Transverse colon (tissue), 4 donors: ENCODE results near the gene VSNL1. TPM values are rescaled to one million over a fixed set of nuclear protein-coding genes. Genes with fewer than 3 reads are reported as not detected.

Source experiments
- DNase-seq: peaks from one replicate; pipeline ENCODE4 v3.0.0-alpha.2; 2019
- H3K27ac ChIP-seq, 4 donors: fragments of 200-600 bp; sonication (generic); 2 replicates each; pipeline ENCODE4 v1.5.1; 2016 to 2018; ENCODE audit warnings: inconsistent platforms in 4 of 4
- H3K27me3 ChIP-seq: fragments of 200-600 bp; sonication (generic); 2 replicates; pipeline ENCODE4 v1.5.1; 2017; ENCODE audit warnings: inconsistent platforms
- H3K36me3 ChIP-seq, 4 donors: fragments of 200-600 bp; sonication (generic); 2 replicates each; pipeline ENCODE4 v1.5.1; 2017 to 2019; ENCODE audit warnings: inconsistent platforms in 4 of 4
- H3K4me1 ChIP-seq, 4 donors: fragments of 200-600 bp; sonication (generic); 2 replicates each; pipeline ENCODE4 v1.5.1; 2017 to 2020; ENCODE audit warnings: inconsistent platforms in 4 of 4
- H3K4me3 ChIP-seq, 4 donors: fragments of 200-600 bp; sonication (generic); 1 replicate in 1 of 4; 2 replicates in 3 of 4; pipeline versions ENCODE4 v1.5.1 to v1.6.1; 2017 to 2019; ENCODE audit warnings: inconsistent platforms in 4 of 4
- H3K9me3 ChIP-seq, 2 donors: fragments of 200-600 bp; sonication (generic); 2 replicates each; pipeline ENCODE4 v1.5.1; 2017 to 2019; ENCODE audit warnings: inconsistent platforms in 2 of 2
- CTCF ChIP-seq, 5 experiments: fragments of 200-600 bp in 3 of 5; fragments of 450-650 bp in 2 of 5; sonication (generic) in 3 of 5; IDR thresholded peaks; 1 replicate in 2 of 5; 2 replicates in 3 of 5; pipeline ENCODE4 v1.5.1; 2016 to 2017; ENCODE audit warnings: antibody characterized with exemption in 5 of 5, inconsistent platforms in 3 of 5, mild to moderate bottlenecking in 2 of 5, moderate library complexity in 1 of 5
- EP300 ChIP-seq: sonication (generic); formaldehyde crosslinking; IDR thresholded peaks from one replicate; pipeline ENCODE4 v1.6.1; 2017; ENCODE audit warnings: antibody characterized with exemption, low read depth
- POLR2A ChIP-seq: fragments of 450-650 bp; IDR thresholded peaks from one replicate; pipeline ENCODE4 v1.6.1; 2016; ENCODE audit warnings: antibody characterized with exemption, mild to moderate bottlenecking, moderate library complexity
- POLR2AphosphoS5 ChIP-seq, 3 donors: sonication (generic); formaldehyde crosslinking; IDR thresholded peaks; one replicate each; pipeline ENCODE4 v1.6.1; 2016; ENCODE audit warnings: antibody characterized with exemption in 3 of 3
- WGBS, 2 donors: methylation state at CpG; one replicate each; pipeline ENCODE4 v1.1.5; 2018; ENCODE audit warnings: low coverage in 1 of 2; 5-methylcytosine and 5-hydroxymethylcytosine counted together
- in situ Hi-C, 4 donors: fragments of 200-750 bp; cut with MboI; loops; one replicate each; pipeline versions ENCODE4 v1.15.0 to v1.15.1; 2017; ENCODE audit warnings: low sequenced_read_pairs in 3 of 4, low pct_ligation_motif_present in 1 of 4, low pct_unique_long_range_greater_than_20kb in 1 of 4
- intact Hi-C: fragments of 100-400 bp; cut with DNase I; formaldehyde crosslinking; loops from one replicate; pipeline ENCODE4 v1.15.1; 2023; ENCODE audit warnings: low total_unique reads
- total RNA-seq, 4 donors: library from RNA; depleted of rRNA; stranded (reverse); fragments of >200 nt; gene quantifications; one replicate each; pipeline ENCODE4 v1.1.0, GENCODE V29; 2016

Gene VSNL1
- total RNA-seq, 4 donors from 2014 or later, result 0.96 to 1.1 TPM; not detected in 2

- WGBS, 2 donors, result 85 to 91% methylated on average over 3 of the region's 3 CpGs
- Histone ChIP-seq H3K36me3 (no peaks in the 10 kb centered on the region), H3K4me1 (no peaks in the 10 kb centered on the region), H3K27me3 (no peaks in the 10 kb centered on the region), H3K9me3 (no peaks in the 10 kb centered on the region), H3K27ac (no peak overlapping the region), H3K4me3 (no peak overlapping the region)
- TF ChIP-seq POLR2AphosphoS5 (IDR thresholded peaks at IDR 0.05), result no peak
- TF ChIP-seq CTCF (IDR thresholded peaks at IDR 0.05), result no peak
- no peak for TF ChIP-seq EP300
- TF ChIP-seq POLR2A, result no peak
- intact Hi-C loops (no loop called here), in situ Hi-C loops (no loop called here)
- DNase-seq, result no peak
These were observed 70.5 kb downstream of the VSNL1 start for GRCh38 chr2:17611036-17611435.

GRCh38 chr2:17614174-17614930, 73.9 kb downstream of the VSNL1 start:
- H3K27ac ChIP-seq, result no peak overlapping the region

GRCh38 chr2:17615147-17615546, 74.7 kb downstream of the VSNL1 start:
- TF ChIP-seq POLR2A, result no peak
- no peak for TF ChIP-seq CTCF (IDR thresholded peaks at IDR 0.05)
- no peak for TF ChIP-seq POLR2AphosphoS5 (IDR thresholded peaks at IDR 0.05)
- TF ChIP-seq EP300, result no peak
- Histone ChIP-seq H3K9me3 (no peaks in the 10 kb centered on the region), H3K4me1 (no peaks in the 10 kb centered on the region), H3K36me3 (no peaks in the 10 kb centered on the region), H3K27ac (no peak overlapping the region), H3K27me3 (no peaks in the 10 kb centered on the region), H3K4me3 (no peak overlapping the region)
- intact Hi-C loops, result no loop called here
- DNase-seq, result no peak
- 71 to 77% methylated on average over 1 of the region's 1 CpG for whole genome bisulfite sequencing, 2 donors
- in situ Hi-C loops, result no loop called here

More at GRCh38 chr2:17614174-17614930, 73.9 kb downstream of the VSNL1 start:
- DNase-seq, result no peak
- in situ Hi-C loops (no loop called here), intact Hi-C loops (no loop called here)
- H3K9me3 ChIP-seq, result no peaks in the 10 kb centered on the region
- no peaks in the 10 kb centered on the region for H3K4me1 ChIP-seq
- WGBS, 2 donors, result 75% methylated on average over 4 of the region's 4 CpGs; no CpG with 5 or more reads in 1 of the 2 donors
- TF ChIP-seq POLR2A, result no peak
- no peak for TF ChIP-seq CTCF (IDR thresholded peaks at IDR 0.05)
- TF ChIP-seq POLR2AphosphoS5 (IDR thresholded peaks at IDR 0.05), result no peak
- H3K36me3 ChIP-seq, result no peaks in the 10 kb centered on the region
- H3K27me3 ChIP-seq, result no peaks in the 10 kb centered on the region
- H3K4me3 ChIP-seq, result no peak overlapping the region

GRCh38 chr2:17615728-17616351, 75.3 kb downstream of the VSNL1 start:
- no peaks in the 10 kb centered on the region for H3K36me3 ChIP-seq
- no peak overlapping the region for H3K27ac ChIP-seq
- H3K27me3 ChIP-seq, result no peaks in the 10 kb centered on the region
- WGBS, 2 donors, result 87% methylated on average over 1 of the region's 1 CpG; no CpG with 5 or more reads in 1 of the 2 donors
- no peak for DNase-seq
- H3K9me3 ChIP-seq, result no peaks in the 10 kb centered on the region
- in situ Hi-C loops, result no loop called here
- TF ChIP-seq POLR2A (no peak), POLR2AphosphoS5 (IDR thresholded peaks at IDR 0.05) (no peak)
- H3K4me3 ChIP-seq, result no peak overlapping the region
- intact Hi-C loops, result no loop called here
- no peaks in the 10 kb centered on the region for H3K4me1 ChIP-seq
